GM18861 (cell line): ENCODE results near the gene NPIPA8.
"Not testable (repeated sequence)": the region's sequence is repeated elsewhere in the genome, so short reads cannot be mapped to it uniquely, and the experiment has no call there.

ENCODE experiments used
- ATAC-seq: cut with Tn5 transposase; IDR thresholded peaks from one replicate; pipeline ENCODE4 v1.9.1; 2021; ENCODE audit not compliant: unreplicated experiment

NPIPA8 gene

DNA sequence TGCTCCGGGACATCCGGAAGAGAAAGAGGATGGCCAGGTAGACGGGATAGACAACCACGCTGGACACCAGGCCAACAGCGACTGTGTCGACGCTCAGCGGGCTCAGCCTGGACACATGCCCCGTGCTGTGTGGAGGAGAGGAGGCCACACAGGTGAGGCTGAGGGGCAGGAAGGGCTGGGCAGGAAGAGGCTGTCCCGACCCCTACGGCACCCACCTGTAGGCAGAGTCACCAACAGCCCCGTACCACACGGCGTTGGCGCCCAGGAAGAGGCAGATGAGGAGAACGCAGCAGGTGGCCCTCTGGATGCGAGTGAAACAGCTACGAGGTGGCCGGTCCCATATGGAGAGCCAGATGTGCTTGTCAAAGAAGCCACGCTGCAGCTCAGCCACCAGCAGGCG is at the start of gene NPIPA8:
TSS of gene NPIPA8 (minus strand) at position 101 of the 400 bp plus-strand sequence. CDS start 4,074 bp downstream, outside the sequence.
- ATAC-seq = not testable (repeated sequence)

GRCh38 chr16:18385285-18385684 is 48.7 kb upstream of the NPIPA8 start:
- ATAC-seq = not testable (repeated sequence)

GRCh38 chr16:18384869-18385268 is 48.3 kb upstream of the NPIPA8 start:
- not testable (repeated sequence) for ATAC-seq

- not testable (repeated sequence) for ATAC-seq
Measured at GRCh38 chr16:18384098-18384636, 47.6 kb upstream of the NPIPA8 start.

DNA sequence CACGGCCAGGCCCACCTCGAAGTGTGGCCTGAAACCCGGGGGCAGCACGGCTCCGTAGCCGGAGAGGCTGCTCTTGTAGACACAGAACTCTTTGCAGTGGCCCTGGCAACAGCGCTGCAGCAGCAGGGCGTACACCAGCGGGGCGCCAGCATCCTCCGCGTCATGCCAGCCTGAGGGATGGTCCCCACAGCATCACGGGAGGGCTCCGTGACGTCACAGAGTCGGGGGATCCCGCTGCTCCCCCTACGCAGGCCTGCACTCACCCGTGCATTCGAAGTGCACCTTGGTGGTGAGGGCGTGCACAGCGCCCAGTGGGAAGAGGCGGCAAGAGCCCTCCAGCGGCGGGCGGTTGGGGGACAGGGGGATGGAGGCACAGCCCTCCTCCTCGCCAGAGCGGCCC is 46.2 kb upstream of the NPIPA8 start:
- not testable (repeated sequence) for ATAC-seq

- not testable (repeated sequence) for ATAC-seq
Measured at GRCh38 chr16:18347742-18348141, 11.2 kb upstream of the NPIPA8 start.

GRCh38 chr16:18346993-18347392 is 10.5 kb upstream of the NPIPA8 start:
- not testable (repeated sequence) for ATAC-seq

GRCh38 chr16:18344634-18345033 is 8.1 kb upstream of the NPIPA8 start:
- ATAC-seq = not testable (repeated sequence)

DNA sequence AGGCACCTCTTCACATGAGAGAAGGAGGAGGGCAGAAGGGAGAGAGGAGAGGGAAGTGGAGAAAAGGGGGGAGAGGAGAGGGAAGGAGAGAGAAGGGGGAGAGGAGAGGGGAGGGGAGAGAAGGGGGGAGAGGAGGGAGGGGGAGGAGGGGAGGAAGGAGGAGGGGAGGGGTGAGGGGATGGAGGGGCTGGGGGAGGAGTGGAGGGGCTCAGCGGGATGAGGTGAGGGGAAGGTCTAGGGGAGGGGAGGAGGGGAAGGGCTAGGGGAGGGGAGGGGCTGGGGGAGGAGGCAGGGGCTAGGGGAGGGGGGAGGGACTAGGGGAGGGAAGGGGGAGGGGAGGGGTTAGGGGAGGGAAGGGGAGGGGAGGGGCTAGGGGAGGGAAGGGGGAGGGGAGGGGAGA is 5.5 kb upstream of the NPIPA8 start:
- ATAC-seq = not testable (repeated sequence)

DNA sequence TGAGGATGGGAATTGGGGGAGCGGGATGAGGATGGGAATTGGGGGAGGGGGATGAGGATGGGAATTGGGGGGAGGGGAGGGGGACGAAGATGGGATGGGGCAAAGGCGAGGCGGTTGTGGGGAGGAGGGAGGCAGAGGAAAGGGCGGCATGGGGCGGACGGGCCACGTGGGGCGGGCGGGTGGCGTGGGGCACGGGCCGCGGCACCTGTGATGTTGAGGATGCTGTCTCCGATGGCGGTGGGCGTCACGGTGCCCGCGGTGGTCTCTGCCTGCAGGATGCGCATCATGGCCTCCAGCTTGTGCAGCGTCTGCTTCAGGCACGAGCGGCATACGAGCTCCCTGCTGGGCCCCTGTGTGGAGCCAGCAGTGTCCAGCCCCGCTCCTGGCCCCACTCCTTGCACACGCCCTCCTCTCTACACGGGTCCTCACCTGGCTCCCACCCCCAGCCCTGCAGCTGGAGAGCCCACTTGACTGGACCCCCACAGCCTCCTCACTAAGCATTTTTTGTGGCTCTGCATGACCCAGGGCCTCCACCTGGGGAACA is 5.0 kb upstream of the NPIPA8 start:
- ATAC-seq = not testable (repeated sequence)

GRCh38 chr16:18339210-18339609 is 2.7 kb upstream of the NPIPA8 start:
- not testable (repeated sequence) for ATAC-seq

DNA sequence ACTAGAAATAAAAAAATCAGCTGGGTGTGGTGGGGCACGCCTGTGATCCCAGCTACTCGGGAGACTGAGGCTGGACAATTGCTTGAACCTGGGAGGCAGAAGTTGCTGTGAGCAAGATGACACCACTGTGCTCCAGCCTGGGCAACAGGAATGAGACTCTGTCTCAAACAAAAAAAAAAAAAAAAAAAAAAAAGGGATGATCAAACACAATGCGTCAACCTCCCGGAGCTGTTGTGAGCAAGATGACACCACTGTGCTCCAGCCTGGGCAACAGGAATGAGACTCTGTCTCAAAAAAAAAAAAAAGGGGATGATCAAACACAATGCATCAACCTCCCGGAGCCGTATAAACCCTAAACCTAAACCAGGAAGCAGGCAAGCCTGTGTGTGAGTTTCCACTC is 24.7 kb downstream of the NPIPA8 start:
- not testable (repeated sequence) for ATAC-seq

- not testable (repeated sequence) for ATAC-seq
Measured at GRCh38 chr16:18309159-18309558, 27.4 kb downstream of the NPIPA8 start.

- ATAC-seq = not testable (repeated sequence)
Measured at GRCh38 chr16:18307241-18307640, 29.3 kb downstream of the NPIPA8 start.

DNA sequence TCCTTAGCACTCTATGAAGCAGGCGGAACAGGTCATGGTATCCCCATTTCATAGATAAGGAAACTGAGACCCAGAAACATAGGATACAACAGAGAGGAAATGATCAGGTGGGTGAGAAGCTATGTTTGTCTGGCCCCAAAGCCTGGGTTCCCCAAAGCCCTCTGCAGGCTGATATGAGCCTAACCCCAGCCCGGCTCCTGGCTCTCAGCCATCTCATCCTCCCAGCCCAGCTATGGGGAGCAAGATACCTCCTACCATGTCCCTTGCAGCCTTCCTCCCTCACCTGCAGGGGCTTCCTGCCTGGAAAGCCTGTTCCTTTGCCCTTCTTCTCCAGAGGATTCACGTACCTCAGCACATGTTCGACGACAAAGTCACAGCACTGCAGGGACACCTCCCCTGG is 30.5 kb downstream of the NPIPA8 start:
- not testable (repeated sequence) for ATAC-seq

DNA sequence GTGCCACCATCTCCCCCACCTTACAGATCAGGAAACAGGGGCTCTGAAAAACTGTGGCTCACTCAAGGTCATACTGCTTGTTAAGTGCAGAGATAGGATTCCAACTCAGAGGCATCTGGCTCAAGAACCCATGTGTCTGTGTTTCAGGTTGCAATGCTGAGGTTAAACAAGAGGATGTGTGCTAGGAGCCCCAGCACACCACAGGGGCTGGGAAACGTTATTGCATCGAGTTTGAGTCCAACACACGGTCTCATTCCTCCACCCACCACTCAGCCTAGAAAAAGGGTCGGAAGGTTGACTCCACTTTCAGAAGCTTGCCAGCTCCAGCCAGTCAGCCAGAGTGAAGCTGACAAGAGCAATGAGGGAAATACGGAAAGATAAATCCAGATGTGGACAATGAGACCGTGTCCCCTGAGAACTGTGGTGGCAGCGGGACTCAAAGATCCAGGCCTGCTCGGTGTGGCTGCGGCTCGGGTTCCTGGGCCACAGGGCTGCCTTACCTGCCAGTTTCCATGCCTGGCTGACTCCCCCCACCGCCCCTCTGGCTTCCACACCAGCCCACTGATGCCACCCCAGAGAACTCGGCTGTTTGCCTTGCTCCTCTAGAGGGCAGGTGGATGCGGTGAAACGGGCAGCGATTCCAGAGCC is 33.4 kb downstream of the NPIPA8 start:
- not testable (repeated sequence) for ATAC-seq

GRCh38 chr16:18297714-18298113 is 38.8 kb downstream of the NPIPA8 start:
- ATAC-seq = not testable (repeated sequence)

DNA sequence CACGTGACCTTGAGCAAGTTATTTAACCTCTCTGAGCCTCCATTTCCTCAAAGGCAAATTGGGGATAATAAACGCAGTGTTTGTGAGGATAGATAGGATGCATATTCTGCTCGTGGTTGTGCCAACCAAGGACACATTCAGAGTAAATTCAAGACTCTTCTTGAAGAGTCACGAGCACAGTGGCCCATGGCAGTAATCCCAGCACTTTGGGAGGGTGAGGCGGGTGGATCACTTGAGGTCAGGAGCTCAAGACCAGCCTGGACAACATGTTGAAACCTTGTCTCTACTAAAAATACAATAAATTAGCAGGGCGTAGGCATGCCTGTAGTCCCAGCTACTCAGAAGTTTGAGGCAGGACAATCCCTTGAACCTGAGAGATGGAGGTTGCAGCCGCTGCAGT is 39.6 kb downstream of the NPIPA8 start:
- not testable (repeated sequence) for ATAC-seq

DNA sequence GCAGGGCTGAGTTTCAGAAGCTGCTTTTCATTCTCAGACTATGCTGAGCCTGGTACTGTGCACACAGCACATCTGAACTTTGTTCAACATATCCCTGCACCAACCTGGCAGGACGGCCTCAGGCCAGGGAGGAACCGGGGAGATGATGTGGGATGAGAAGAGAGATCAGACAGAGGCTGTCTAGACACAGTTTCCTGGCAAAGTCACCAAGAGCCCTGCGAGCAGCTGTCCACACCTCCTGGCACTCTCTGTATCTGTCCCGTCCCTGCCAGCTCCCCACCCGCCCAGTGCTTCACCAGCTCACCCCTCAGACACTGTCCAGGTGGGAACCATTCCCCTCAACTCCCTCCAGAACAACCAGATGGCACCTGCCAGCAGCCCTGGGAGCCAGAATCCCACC is 42.2 kb downstream of the NPIPA8 start:
- ATAC-seq = not testable (repeated sequence)

GRCh38 chr16:18293337-18293956 is 43.1 kb downstream of the NPIPA8 start:
- ATAC-seq = not testable (repeated sequence)

GRCh38 chr16:18290959-18291358 is 45.6 kb downstream of the NPIPA8 start:
- ATAC-seq = not testable (repeated sequence)

DNA sequence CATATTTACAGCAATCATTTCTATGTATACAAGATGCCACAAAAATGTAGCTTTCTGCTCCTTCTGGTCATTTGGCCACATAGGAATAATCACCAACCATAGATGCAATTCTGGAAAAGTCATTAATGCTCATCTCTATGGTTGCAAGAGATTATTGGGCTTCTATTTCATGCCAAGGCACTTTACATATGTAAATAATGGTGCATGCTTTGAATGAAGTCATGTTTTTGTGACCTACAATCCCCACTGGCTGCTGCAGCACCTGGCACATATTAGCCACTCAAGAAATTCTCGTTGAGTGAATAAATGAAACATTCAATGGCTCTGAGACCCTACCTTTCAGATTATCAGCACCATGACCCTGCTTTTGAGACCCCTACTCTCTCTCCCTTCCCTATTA is 50.2 kb downstream of the NPIPA8 start:
- not testable (repeated sequence) for ATAC-seq
